ENCODE measurements around the gene FAM209B. TPM values are rescaled to one million over a fixed set of nuclear protein-coding genes. Genes with fewer than 3 reads are reported as not detected.
A peak's percentile ranks its signal among the peaks of the same experiment; 100 is the strongest.
"Not testable (repeated sequence)": the region's sequence is repeated elsewhere in the genome, so short reads cannot be mapped to it uniquely, and the experiment has no call there.

Gene FAM209B
- 0.55 TPM for polyA plus RNA-seq (2013)

GRCh38 chr20:56532946-56533345, at the start of gene FAM209B:
Gene FAM209B (plus strand): TSS chr20:56533246. CDS start chr20:56533342, 96 bp downstream.
- WGBS (ENCODE audit: insufficient coverage) = 96% methylated on average over 4 of the region's 9 CpGs
- CTCF ChIA-PET, DNase-seq: not testable (repeated sequence)

GRCh38 chr20:56483970-56484369, 49.1 kb upstream of the FAM209B start:
- Histone ChIP-seq H3K27ac (ENCODE audit: insufficient read depth in 1 of 2, low read depth in 1 of 2, low read length in 2 of 2, poor library complexity in 1 of 2, severe bottlenecking in 2 of 2) (peak overlapping the region in 1 of 2 experiments; percentile 54), H3K36me3 (ENCODE audit: control insufficient read depth in 4 of 4, insufficient read depth in 4 of 4, low read length in 3 of 4) (peaks cover 4 to 67% (median 52%) of the 10 kb centered on the region in 4 experiments), H3K4me3 (ENCODE audit: control insufficient read depth in 1 of 7, extremely low read depth in 1 of 7, insufficient read depth in 4 of 7, low read depth in 2 of 7, low read length in 6 of 7) (peak overlapping the region in 2 of 7 experiments; percentile 39 to 50), H3K4me1 (ENCODE audit: control extremely low read depth in 1 of 4, control insufficient read depth in 4 of 4, insufficient read depth in 4 of 4, low read length in 3 of 4) (peaks cover 9 to 43% (median 17%) of the 10 kb centered on the region in 4 experiments), H3K9me3 (ENCODE audit: control extremely low read depth in 1 of 5, control insufficient read depth in 4 of 5, insufficient read depth in 2 of 5, low read depth in 1 of 5, low read length in 4 of 5) (no peaks in the 10 kb centered on the region), H3K27me3 (replicated peaks in 2 of 5; ENCODE audit: control insufficient read depth in 4 of 5, insufficient read depth in 5 of 5, low read length in 4 of 5) (no peaks in the 10 kb centered on the region)
- 0% methylated on average over 5 of the region's 7 CpGs for WGBS (ENCODE audit: insufficient coverage)
- POLR2A ChIA-PET = interaction anchor here (1.2 kb wide), 1 partner anchor 15 kb away, joined by 4 read pairs; the partner anchor contains the start of gene RTF2
- CTCF ChIA-PET = interaction anchor here (1.0 to 1.4 kb wide), 4 partner anchors 10 to 85 kb away, joined by 3 read pairs; no protein-coding TSS in a partner anchor
- peak; percentile 69 to 91 (median 89) for DNase-seq

More at GRCh38 chr20:56532946-56533345, at the start of gene FAM209B:
- H3K9me3 ChIP-seq (ENCODE audit: control extremely low read depth in 1 of 5, control insufficient read depth in 4 of 5, insufficient read depth in 2 of 5, low read depth in 1 of 5, low read length in 4 of 5); H3K36me3 ChIP-seq (ENCODE audit: control insufficient read depth in 4 of 4, insufficient read depth in 4 of 4, low read length in 3 of 4); POLR2A ChIA-PET; H3K4me1 ChIP-seq (ENCODE audit: control extremely low read depth in 1 of 4, control insufficient read depth in 4 of 4, insufficient read depth in 4 of 4, low read length in 3 of 4); H3K27ac ChIP-seq (ENCODE audit: insufficient read depth in 1 of 2, low read depth in 1 of 2, low read length in 2 of 2, poor library complexity in 1 of 2, severe bottlenecking in 2 of 2); H3K4me3 ChIP-seq (ENCODE audit: control insufficient read depth in 1 of 7, extremely low read depth in 1 of 7, insufficient read depth in 4 of 7, low read depth in 2 of 7, low read length in 6 of 7); H3K27me3 ChIP-seq (replicated peaks in 2 of 5; ENCODE audit: control insufficient read depth in 4 of 5, insufficient read depth in 5 of 5, low read length in 4 of 5): not testable (repeated sequence)

- no peak overlapping the region for H3K4me3 ChIP-seq (ENCODE audit: control insufficient read depth in 1 of 7, extremely low read depth in 1 of 7, insufficient read depth in 4 of 7, low read depth in 2 of 7, low read length in 6 of 7)
- ChIA-PET POLR2A (no interaction called here), CTCF (no interaction called here)
- DNase-seq = peak in 2 of 3 donors; percentile 12 to 18
- H3K9me3 ChIP-seq (ENCODE audit: control extremely low read depth in 1 of 5, control insufficient read depth in 4 of 5, insufficient read depth in 2 of 5, low read depth in 1 of 5, low read length in 4 of 5) = no peaks in the 10 kb centered on the region
- no peaks in the 10 kb centered on the region for H3K27me3 ChIP-seq (replicated peaks in 2 of 5; ENCODE audit: control insufficient read depth in 4 of 5, insufficient read depth in 5 of 5, low read length in 4 of 5)
- H3K27ac ChIP-seq (ENCODE audit: insufficient read depth in 1 of 2, low read depth in 1 of 2, low read length in 2 of 2, poor library complexity in 1 of 2, severe bottlenecking in 2 of 2) = no peak overlapping the region
- H3K36me3 ChIP-seq (ENCODE audit: control insufficient read depth in 4 of 4, insufficient read depth in 4 of 4, low read length in 3 of 4) = peaks cover 2 to 69% (median 51%) of the 10 kb centered on the region in 4 experiments
- 91% methylated on average over 9 of the region's 11 CpGs for WGBS (ENCODE audit: insufficient coverage)
- peaks cover 9 to 31% (median 17%) of the 10 kb centered on the region in 4 experiments for H3K4me1 ChIP-seq (ENCODE audit: control extremely low read depth in 1 of 4, control insufficient read depth in 4 of 4, insufficient read depth in 4 of 4, low read length in 3 of 4)
Observed at GRCh38 chr20:56487216-56487615, 45.8 kb upstream of the FAM209B start.

- no peaks in the 10 kb centered on the region for H3K9me3 ChIP-seq (ENCODE audit: control extremely low read depth in 1 of 5, control insufficient read depth in 4 of 5, insufficient read depth in 2 of 5, low read depth in 1 of 5, low read length in 4 of 5)
- CTCF ChIA-PET = no interaction called here
- no peak for DNase-seq
- H3K27ac ChIP-seq (ENCODE audit: insufficient read depth in 1 of 2, low read depth in 1 of 2, low read length in 2 of 2, poor library complexity in 1 of 2, severe bottlenecking in 2 of 2) = no peak overlapping the region
- 100% methylated on average over 5 of the region's 5 CpGs for WGBS (ENCODE audit: insufficient coverage)
- no peak overlapping the region for H3K4me3 ChIP-seq (ENCODE audit: control insufficient read depth in 1 of 7, extremely low read depth in 1 of 7, insufficient read depth in 4 of 7, low read depth in 2 of 7, low read length in 6 of 7)
- H3K36me3 ChIP-seq (ENCODE audit: control insufficient read depth in 4 of 4, insufficient read depth in 4 of 4, low read length in 3 of 4) = peaks cover 2 to 73% (median 53%) of the 10 kb centered on the region in 4 experiments
- H3K27me3 ChIP-seq (replicated peaks in 2 of 5; ENCODE audit: control insufficient read depth in 4 of 5, insufficient read depth in 5 of 5, low read length in 4 of 5) = no peaks in the 10 kb centered on the region
- peaks cover 5 to 22% (median 12%) of the 10 kb centered on the region in 4 experiments for H3K4me1 ChIP-seq (ENCODE audit: control extremely low read depth in 1 of 4, control insufficient read depth in 4 of 4, insufficient read depth in 4 of 4, low read length in 3 of 4)
- POLR2A ChIA-PET = no interaction called here
Observed at GRCh38 chr20:56488566-56488965, 44.5 kb upstream of the FAM209B start.

GRCh38 chr20:56501116-56501515, 31.9 kb upstream of the FAM209B start:
- H3K27me3 ChIP-seq (replicated peaks in 2 of 5; ENCODE audit: control insufficient read depth in 4 of 5, insufficient read depth in 5 of 5, low read length in 4 of 5) = no peaks in the 10 kb centered on the region
- no peak overlapping the region for H3K27ac ChIP-seq (ENCODE audit: insufficient read depth in 1 of 2, low read depth in 1 of 2, low read length in 2 of 2, poor library complexity in 1 of 2, severe bottlenecking in 2 of 2)
- H3K4me3 ChIP-seq (ENCODE audit: control insufficient read depth in 1 of 7, extremely low read depth in 1 of 7, insufficient read depth in 4 of 7, low read depth in 2 of 7, low read length in 6 of 7) = no peak overlapping the region
- H3K36me3 ChIP-seq (ENCODE audit: control insufficient read depth in 4 of 4, insufficient read depth in 4 of 4, low read length in 3 of 4) = peaks cover 6 to 31% (median 20%) of the 10 kb centered on the region in 4 experiments
- peaks cover 0 to 8% (median 2%) of the 10 kb centered on the region in 5 experiments for H3K9me3 ChIP-seq (ENCODE audit: control extremely low read depth in 1 of 5, control insufficient read depth in 4 of 5, insufficient read depth in 2 of 5, low read depth in 1 of 5, low read length in 4 of 5)
- ChIA-PET CTCF (no interaction called here), POLR2A (no interaction called here)
- peaks cover 0 to 2% (median under 1%) of the 10 kb centered on the region in 4 experiments for H3K4me1 ChIP-seq (ENCODE audit: control extremely low read depth in 1 of 4, control insufficient read depth in 4 of 4, insufficient read depth in 4 of 4, low read length in 3 of 4)
- DNase-seq = no peak
- WGBS (ENCODE audit: insufficient coverage) = 100% methylated on average over 1 of the region's 1 CpG

- POLR2A ChIA-PET = no interaction called here
- H3K27me3 ChIP-seq (replicated peaks in 2 of 5; ENCODE audit: control insufficient read depth in 4 of 5, insufficient read depth in 5 of 5, low read length in 4 of 5) = no peaks in the 10 kb centered on the region
- H3K4me3 ChIP-seq (ENCODE audit: control insufficient read depth in 1 of 7, extremely low read depth in 1 of 7, insufficient read depth in 4 of 7, low read depth in 2 of 7, low read length in 6 of 7) = no peak overlapping the region
- WGBS (ENCODE audit: insufficient coverage) = 94% methylated on average over 2 of the region's 8 CpGs
- no peak for DNase-seq
- H3K36me3 ChIP-seq (ENCODE audit: control insufficient read depth in 4 of 4, insufficient read depth in 4 of 4, low read length in 3 of 4) = peaks cover 2 to 17% (median 3%) of the 10 kb centered on the region in 4 experiments
- no peak overlapping the region for H3K27ac ChIP-seq (ENCODE audit: insufficient read depth in 1 of 2, low read depth in 1 of 2, low read length in 2 of 2, poor library complexity in 1 of 2, severe bottlenecking in 2 of 2)
- no peaks in the 10 kb centered on the region for H3K9me3 ChIP-seq (ENCODE audit: control extremely low read depth in 1 of 5, control insufficient read depth in 4 of 5, insufficient read depth in 2 of 5, low read depth in 1 of 5, low read length in 4 of 5)
- peaks cover 0 to 2% (median 2%) of the 10 kb centered on the region in 4 experiments for H3K4me1 ChIP-seq (ENCODE audit: control extremely low read depth in 1 of 4, control insufficient read depth in 4 of 4, insufficient read depth in 4 of 4, low read length in 3 of 4)
- CTCF ChIA-PET = interaction anchor here (1.0 to 1.8 kb wide), 2 partner anchors 10 to 108 kb away, joined by 3 to 7 read pairs; no protein-coding TSS in a partner anchor
Observed at GRCh38 chr20:56503916-56504315, 29.1 kb upstream of the FAM209B start.

- H3K4me3 ChIP-seq (ENCODE audit: control insufficient read depth in 1 of 7, extremely low read depth in 1 of 7, insufficient read depth in 4 of 7, low read depth in 2 of 7, low read length in 6 of 7) = no peak overlapping the region
- 95% methylated on average over 4 of the region's 9 CpGs for WGBS (ENCODE audit: insufficient coverage)
- H3K27me3 ChIP-seq (replicated peaks in 2 of 5; ENCODE audit: control insufficient read depth in 4 of 5, insufficient read depth in 5 of 5, low read length in 4 of 5) = no peaks in the 10 kb centered on the region
- CTCF ChIA-PET = interaction anchor here (1.8 kb wide), 1 partner anchor 10 kb away, joined by 7 read pairs; no protein-coding TSS in a partner anchor
- DNase-seq = peak in 2 of 3 donors; percentile 17 to 26
- no peaks in the 10 kb centered on the region for H3K9me3 ChIP-seq (ENCODE audit: control extremely low read depth in 1 of 5, control insufficient read depth in 4 of 5, insufficient read depth in 2 of 5, low read depth in 1 of 5, low read length in 4 of 5)
- peaks cover 0 to 2% (median 2%) of the 10 kb centered on the region in 4 experiments for H3K4me1 ChIP-seq (ENCODE audit: control extremely low read depth in 1 of 4, control insufficient read depth in 4 of 4, insufficient read depth in 4 of 4, low read length in 3 of 4)
- POLR2A ChIA-PET = interaction anchor here (0.5 kb wide), 1 partner anchor 96 kb away, joined by 3 read pairs; no protein-coding TSS in a partner anchor
- peaks cover 1 to 17% (median 3%) of the 10 kb centered on the region in 4 experiments for H3K36me3 ChIP-seq (ENCODE audit: control insufficient read depth in 4 of 4, insufficient read depth in 4 of 4, low read length in 3 of 4)
- H3K27ac ChIP-seq (ENCODE audit: insufficient read depth in 1 of 2, low read depth in 1 of 2, low read length in 2 of 2, poor library complexity in 1 of 2, severe bottlenecking in 2 of 2) = no peak overlapping the region
Observed at GRCh38 chr20:56504373-56505005, 28.6 kb upstream of the FAM209B start.
